ENCODE measurements around the gene FERMT3.
"Not testable (repeated sequence)": the region's sequence is repeated elsewhere in the genome, so short reads cannot be mapped to it uniquely, and the experiment has no call there.

The FERMT3 gene

DNA sequence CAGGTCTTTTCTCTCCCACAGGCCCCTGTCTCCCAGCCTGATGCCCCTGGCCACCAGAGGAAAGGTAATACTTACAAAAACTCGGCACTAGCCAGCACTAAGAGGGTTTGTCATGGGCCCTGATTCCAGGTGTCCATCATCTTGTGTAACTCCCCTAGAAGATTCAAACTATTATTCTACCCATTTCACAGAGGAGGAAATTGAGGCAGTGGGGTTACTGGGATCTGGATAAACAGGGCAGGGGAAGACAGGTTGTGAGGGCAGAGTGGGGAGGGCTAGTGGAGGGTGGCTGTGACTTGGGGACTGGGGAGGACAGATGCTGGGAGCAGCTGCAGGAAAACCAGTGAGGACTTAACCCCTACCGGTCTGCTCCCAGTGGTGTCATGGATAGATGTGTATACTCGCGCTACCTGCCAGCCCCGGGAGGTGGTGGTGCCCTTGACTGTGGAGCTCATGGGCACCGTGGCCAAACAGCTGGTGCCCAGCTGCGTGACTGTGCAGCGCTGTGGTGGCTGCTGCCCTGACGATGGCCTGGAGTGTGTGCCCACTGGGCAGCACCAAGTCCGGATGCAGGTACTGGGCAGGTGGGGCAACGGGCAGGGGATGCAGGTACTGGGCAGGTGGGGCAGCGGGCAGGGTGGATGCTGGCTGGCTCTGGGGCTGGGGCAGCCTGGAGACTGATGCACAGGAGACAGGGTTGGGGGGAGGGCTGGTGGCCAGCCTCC lies 29.1 kb downstream of the FERMT3 start:
- no peak for DNase-seq (ENCODE audit: low spot score)

- DNase-seq (ENCODE audit: low spot score): no peak
These were observed 31.0 kb downstream of the FERMT3 start for GRCh38 chr11:64237484-64237951.

- no peak for DNase-seq (ENCODE audit: low spot score)
These were observed 31.6 kb downstream of the FERMT3 start for GRCh38 chr11:64238076-64238475.

GRCh38 chr11:64238999-64239398 lies 32.5 kb downstream of the FERMT3 start:
- no peak for DNase-seq (ENCODE audit: low spot score)

DNA sequence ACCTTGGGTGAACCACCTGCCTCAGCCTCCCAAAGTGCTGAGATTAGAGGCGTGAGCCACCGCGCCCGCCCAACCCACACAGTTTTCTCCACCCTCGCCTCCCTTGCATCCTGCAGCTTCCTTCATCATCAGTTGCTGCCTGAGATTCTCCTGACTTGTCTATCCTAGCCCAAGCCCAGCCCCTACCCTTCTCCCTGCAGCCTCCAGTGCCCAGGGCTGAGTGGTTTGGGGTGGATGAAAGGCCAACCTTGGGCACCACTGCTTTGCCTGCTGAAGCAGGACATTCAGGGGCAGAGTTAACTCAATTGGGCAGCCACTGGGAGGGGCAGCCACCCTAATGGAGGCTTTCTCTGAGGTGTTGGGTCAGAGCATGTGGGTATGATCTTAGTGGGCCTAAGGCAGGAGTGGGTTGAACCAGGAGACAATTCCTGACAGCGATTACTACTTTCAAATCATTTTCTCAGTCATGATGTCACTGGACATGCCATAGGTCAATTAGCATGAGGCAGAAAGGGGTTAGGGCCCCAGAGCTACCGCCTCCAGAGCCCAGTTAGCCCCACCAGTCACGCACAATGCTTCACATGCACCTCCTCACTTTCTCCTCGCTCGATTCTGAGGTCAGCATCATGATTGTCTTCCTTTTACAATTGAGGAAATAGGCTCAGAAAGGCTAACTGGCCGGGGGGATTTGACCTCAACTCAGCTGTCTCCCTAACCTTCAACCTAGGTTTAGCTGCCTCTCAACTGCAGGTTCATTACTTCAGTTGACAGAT lies 33.3 kb downstream of the FERMT3 start:
- DNase-seq (ENCODE audit: low spot score): peak; percentile 80

DNA sequence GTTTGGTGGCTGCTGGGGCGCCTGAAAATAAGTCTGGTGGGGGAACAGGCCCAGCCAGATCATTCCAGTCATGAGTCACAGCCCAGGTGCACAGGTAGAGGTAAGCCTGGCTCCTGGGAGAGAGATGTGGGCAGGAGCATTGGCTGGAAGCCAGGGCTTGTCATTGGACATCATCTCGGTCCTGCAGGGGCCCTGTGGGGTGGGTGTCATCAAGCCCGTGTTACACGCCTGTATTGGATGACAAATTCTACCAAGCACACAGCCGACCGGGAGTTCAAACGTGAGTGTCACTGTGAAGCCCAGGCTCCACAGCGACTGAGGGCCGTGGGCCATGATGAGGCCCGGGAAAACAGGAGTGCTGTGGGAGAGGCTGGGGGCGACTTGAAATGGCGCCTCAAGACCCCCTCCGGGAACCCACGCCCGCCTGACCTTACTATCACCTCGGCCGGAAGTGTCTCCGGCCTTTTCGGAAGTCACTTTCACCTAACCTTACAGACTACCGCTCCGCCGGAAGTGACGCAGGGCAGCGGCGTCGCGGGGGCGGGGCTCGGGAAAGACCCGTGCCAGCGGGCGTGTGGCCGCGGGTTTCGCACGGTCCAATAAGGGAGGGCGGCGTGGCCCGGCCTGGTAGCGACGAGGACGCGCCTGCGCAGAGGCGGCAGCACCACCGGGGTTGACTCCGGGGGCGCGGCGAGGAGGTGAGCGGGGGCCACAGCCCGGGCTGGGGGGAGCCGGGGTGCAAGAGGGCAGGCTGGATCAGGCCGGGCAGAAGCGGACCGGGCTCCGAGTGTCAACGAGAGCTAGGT lies 34.1 kb downstream of the FERMT3 start, which contains the start of gene FKBP2:
Gene FKBP2 (plus strand): TSS at position 661 of the 806 bp plus-strand sequence. CDS start 1,293 bp downstream, outside the sequence.
- peak; percentile 98 for DNase-seq (ENCODE audit: low spot score)

DNA sequence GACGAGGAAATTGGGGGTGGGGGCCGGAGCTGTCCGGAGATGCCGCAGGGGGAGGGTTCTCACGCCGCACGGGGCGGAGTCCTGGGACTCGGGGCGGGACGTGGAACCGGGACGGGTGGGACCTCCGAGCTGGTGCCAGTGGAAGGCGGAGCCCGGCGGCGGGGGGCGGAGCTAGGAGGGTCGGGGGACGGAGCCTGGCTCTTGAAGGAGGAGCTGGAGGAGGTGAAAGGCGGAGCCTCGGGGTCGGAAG lies 34.6 kb downstream of the FERMT3 start:
- DNase-seq (ENCODE audit: low spot score): peak; percentile 98

DNA sequence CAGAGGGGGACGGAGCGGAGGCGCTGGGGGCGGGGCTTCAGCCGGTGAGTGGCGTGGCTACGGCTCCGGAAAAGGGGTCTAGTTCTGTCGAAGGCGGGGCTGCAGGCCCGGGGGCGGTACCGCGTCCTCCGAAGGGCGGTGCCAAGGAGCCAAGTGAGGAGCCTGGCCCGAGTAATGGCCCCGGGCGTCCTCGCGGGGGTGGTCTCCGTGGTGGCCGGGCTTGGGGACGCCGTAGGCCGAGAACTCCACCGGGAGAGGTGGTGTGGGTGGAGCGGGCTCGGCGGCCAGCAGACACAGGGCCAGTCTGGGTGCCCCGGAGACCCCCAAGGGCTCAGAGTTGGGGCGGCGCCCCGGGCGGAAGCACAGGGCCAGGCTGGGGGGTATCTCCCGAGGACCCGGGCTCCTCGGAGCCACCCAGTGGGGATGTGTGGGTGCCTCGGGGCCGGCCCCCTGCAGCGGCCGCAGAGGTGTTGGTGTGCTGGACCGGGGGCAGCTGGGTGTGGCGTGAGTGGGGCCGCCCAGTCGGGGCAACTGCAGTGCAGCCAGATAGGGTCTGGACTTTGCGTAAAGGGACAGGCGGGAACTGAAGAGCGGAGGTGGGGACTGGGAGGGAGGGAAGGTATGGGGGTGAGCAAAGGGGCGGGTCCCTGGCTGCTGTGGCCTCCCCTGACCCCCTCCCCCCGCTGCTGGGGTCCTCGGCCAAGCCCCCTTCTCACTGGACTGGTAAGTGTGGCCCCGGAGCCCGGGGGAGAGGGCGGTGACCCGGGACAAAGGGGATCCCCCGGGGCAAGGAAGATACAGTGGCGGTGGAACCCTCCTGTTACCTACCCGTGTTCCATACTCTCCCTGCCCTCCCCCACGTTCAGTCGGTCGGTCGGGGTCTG lies 35.2 kb downstream of the FERMT3 start:
- peak; percentile 64 for DNase-seq (ENCODE audit: low spot score)

DNA sequence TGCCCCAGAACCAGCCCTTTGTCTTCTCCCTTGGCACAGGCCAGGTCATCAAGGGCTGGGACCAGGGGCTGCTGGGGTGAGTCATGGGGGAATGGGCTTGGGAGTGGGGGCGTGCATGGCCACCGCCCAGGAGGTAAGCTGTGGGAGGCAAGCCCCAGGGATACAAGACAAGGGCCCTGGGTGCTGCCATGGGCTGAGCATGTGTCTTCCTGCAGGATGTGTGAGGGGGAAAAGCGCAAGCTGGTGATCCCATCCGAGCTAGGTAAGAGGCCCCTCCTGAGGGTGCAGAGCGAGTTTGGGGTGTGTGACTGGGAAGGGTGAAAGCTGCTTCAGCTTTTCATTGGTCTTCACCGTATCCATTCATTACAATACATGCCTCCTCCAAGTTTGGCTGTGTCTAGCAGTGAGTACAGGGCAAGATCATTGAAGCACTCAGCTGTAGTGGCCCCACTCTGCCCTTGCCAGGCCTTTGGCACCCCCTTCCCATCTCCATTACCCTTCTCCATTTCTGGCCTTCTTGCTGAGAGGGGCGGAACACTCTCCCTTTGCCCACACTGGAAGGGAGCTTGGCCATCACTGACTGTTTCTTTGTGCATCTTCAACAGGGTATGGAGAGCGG lies 36.8 kb downstream of the FERMT3 start:
- no peak for DNase-seq (ENCODE audit: low spot score)

GRCh38 chr11:64244107-64244506 lies 37.6 kb downstream of the FERMT3 start:
- DNase-seq (ENCODE audit: low spot score): no peak

DNA sequence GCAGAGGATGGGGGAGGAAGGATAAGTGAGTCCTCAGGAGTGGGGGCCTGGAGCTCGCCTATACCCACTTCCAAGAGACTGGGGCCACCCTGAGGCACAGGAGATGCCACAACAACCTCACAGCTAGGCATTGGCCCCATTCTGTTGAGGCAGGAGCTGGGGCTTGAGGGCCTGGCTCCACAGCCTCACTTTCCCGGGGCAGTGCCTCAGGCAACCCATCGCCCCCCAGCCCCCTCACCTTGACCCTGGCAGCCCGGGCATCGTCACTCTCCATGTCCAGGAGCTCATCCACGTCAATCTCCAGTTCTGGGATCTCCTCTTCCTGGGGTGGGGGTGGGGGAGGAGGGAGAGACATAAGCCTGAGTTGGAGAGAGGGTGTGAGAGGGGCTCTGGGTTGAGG lies 38.4 kb downstream of the FERMT3 start:
- DNase-seq (ENCODE audit: low spot score): no peak

GRCh38 chr11:64245401-64245796 lies 38.9 kb downstream of the FERMT3 start:
- peak; percentile 58 for DNase-seq (ENCODE audit: low spot score)

DNA sequence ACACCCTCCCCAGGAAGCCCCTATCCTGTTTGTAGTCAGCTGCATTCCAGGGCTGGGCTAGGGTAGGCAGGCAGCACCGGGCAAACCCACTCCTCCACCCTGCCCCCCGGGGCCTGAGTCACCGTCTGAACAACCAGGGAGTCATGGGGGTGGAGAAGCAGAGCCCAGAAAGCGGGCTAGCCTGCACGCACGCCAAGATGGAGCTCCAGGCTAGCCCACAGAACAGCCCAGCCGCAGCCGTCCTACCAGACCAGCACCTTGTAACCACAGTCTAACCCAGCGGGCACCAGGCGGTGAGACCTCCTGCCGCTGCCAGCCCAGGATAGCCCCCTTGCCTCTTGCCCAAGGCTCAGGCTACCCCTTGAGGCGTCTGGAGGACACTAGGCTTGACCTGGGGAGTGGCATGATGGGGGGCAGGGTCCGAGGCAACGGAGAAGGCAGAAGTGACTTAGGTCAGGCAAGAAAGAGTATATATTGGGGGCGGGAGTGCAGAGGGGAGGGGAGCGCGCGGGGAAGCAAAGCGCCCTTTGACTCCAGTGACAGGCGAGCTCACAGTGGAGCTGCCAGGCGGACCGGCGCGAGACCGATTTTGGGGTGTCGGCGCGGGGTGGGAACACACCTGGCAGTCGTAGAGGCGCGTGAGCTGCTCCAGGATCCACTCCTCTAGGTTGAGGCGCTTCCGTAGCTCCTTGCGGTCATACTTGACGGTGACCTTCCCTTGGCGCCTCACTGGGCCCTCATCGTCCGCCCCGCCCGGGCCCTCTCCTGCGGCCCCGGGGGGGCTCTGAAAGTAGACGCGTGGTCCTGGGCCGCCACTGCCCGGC lies 39.5 kb downstream of the FERMT3 start:
- DNase-seq (ENCODE audit: low spot score): peak; percentile 77

DNA sequence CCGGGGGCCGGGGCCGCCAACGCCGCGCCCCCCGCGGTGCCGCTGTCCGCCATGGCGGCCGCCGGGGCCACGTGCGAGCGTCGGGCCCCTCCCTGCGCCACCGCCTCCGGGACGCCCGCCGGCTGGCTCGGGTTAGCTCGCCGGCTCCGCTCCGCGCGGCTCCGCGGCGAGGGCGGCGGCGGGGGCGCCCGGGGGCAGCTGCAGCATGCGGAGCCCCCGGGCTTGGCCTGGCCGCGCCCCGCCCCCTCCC lies 40.0 kb downstream of the FERMT3 start:
- not testable (repeated sequence) for DNase-seq (ENCODE audit: low spot score)

GRCh38 chr11:64246871-64247728 lies 40.6 kb downstream of the FERMT3 start, which contains the start of gene PPP1R14B:
Gene PPP1R14B, minus strand, starts transcription at chr11:64246943. Its CDS starts 270 bp downstream, at chr11:64246673.
- peak; percentile 87 for DNase-seq (ENCODE audit: low spot score)

GRCh38 chr11:64247729-64248531 lies 41.4 kb downstream of the FERMT3 start:
- DNase-seq (ENCODE audit: low spot score): no peak

GRCh38 chr11:64248578-64248977 lies 42.1 kb downstream of the FERMT3 start:
- no peak for DNase-seq (ENCODE audit: low spot score)

DNA sequence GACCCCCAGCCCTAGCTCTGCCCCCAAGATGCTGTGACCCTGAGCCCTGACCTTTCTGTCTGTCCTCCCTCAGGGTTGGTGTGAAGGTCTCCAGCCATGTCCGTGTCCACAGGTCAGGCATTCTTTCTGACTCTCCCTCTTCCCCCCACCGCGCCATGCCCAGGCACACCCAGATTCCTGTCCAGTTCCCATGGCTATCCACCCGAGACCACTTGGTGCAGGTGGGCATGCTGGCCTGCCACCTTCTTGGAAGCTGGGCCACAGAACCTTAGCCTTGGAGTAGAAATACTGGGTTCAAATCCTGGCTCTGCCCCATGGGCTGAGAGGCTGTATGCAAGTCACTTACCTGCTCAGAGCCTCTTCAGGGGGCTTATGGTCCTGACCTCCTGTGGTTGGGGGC lies 42.5 kb downstream of the FERMT3 start:
- no peak for DNase-seq (ENCODE audit: low spot score)

All from NAMALWA (cell line).